Pancreas (tissue), 10 donors: Measurements from ENCODE around the gene ZCCHC10. TPM values are rescaled to one million over a fixed set of nuclear protein-coding genes. Genes with fewer than 3 reads are reported as not detected.
A peak's percentile ranks its signal among the peaks of the same experiment; 100 is the strongest.
"Not testable (repeated sequence)": the region's sequence is repeated elsewhere in the genome, so short reads cannot be mapped to it uniquely, and the experiment has no call there.

Experiments
- ATAC-seq, 4 donors: fragments of 200-7000 bp; cut with Tn5 transposase; one replicate each; pipeline versions ENCODE4 v1.8.0 to v1.9.1; 2020; ENCODE audit warnings: mild to moderate bottlenecking in 4 of 4, moderate library complexity in 4 of 4
- DNase-seq, 6 donors: peaks; one replicate each; pipeline ENCODE4 v3.0.0-alpha.2; 2020
- FAIRE-seq: peaks from 2 replicates; lab custom pipeline; 2012; peaks lifted over from hg19 to GRCh38; lab: Jason Lieb, UNC
- H3K27ac ChIP-seq, 4 donors: fragments of 200-600 bp; sonication (generic); 1 replicate in 3 of 4; 2 replicates in 1 of 4; pipeline versions ENCODE4 v1.5.0 to v1.8.0; 2020
- H3K27me3 ChIP-seq, 4 donors: fragments of 200-600 bp; one replicate each; pipeline ENCODE4 v1.8.0; 2021
- H3K36me3 ChIP-seq, 3 donors: fragments of 200-600 bp; sonication (generic) in 1 of 3; one replicate each; pipeline versions ENCODE4 v1.5.0 to v1.8.0; 2020 to 2021
- H3K4me1 ChIP-seq, 3 donors: fragments of 200-600 bp; one replicate each; pipeline ENCODE4 v1.8.0; 2021
- H3K4me3 ChIP-seq, 4 donors: fragments of 200-600 bp; sonication (generic) in 2 of 4; one replicate each; pipeline versions ENCODE4 v1.5.0 to v1.8.0; 2020 to 2021
- H3K9me3 ChIP-seq, 4 donors: fragments of 200-600 bp; one replicate each; pipeline ENCODE4 v1.8.0; 2021
- CTCF ChIP-seq, 4 donors: fragments of 200-600 bp; sonication (generic) in 3 of 4; IDR thresholded peaks; one replicate each; pipeline versions ENCODE4 v1.5.0 to v1.8.0; 2021; ENCODE audit warnings: antibody characterized with exemption in 4 of 4
- WGBS, 2 donors: extraction: QIAGEN DNeasy Blood & Tissue Kit; methylation state at CpG; one replicate each; pipeline ENCODE4 v1.1.7; 2013; 5-methylcytosine and 5-hydroxymethylcytosine counted together
- intact Hi-C, 3 donors: fragments of 100-400 bp; cut with DNase I; formaldehyde crosslinking; loops; one replicate each; pipeline versions ENCODE4 v1.11.1 to v1.14.2; 2022
- polyA plus RNA-seq, 2 donors: library from polyadenylated mRNA; stranded (reverse); fragments of 200-250 nt; gene quantifications; one replicate each; pipeline ENCODE4 v1.2.3, GENCODE V29; 2013
- total RNA-seq, 6 donors: library from RNA; stranded (reverse); fragmentation: NEBNext Ultra II Directional in 4 of 6; extraction: Animal tissue kit (Norgen Biotek cat#: 25700) in 4 of 6; gene quantifications; one replicate each; pipeline versions ENCODE4 v1.2.1 to v1.2.4, GENCODE V29; 2021 to 2023
- donor health status: healthy with polysubstance abuse.
- donor health status: DM: no; HTN: no; CAD: no; lungs with moderate emphysema.
- donor health status: DM: no; HTN: no; CAD: no.
- donor health status: control.
- donor health status: control.
- donor health status: Bipolar disorder and iron deficiency.
- donor health status: DM: yes; HTN: yes; CAD: no.
- donor health status: DM: no; HTN: no; CAD: no.
- donor health status: DM: no; HTN: no; CAD: no.
- donor health status: DM: yes; HTN: yes; CAD: no.

The ZCCHC10 gene
- total and polyA plus RNA-seq, 8 donors = 4.8 to 13.3 (median 9.1) TPM

- peak overlapping the region in 3 of 4 donors; percentile 67 to 92 (median 87) for H3K27ac ChIP-seq
- peak; percentile 14 to 67 (median 42) for ATAC-seq
- FAIRE-seq = no peak
- H3K27me3 ChIP-seq = no peaks in the 10 kb centered on the region
- no peaks in the 10 kb centered on the region for H3K9me3 ChIP-seq
- H3K4me3 ChIP-seq = no peak overlapping the region
- no peaks in the 10 kb centered on the region for H3K36me3 ChIP-seq
- no peak for DNase-seq
- TF ChIP-seq CTCF (IDR thresholded peaks at IDR 0.05) = no peak
- intact Hi-C loops = no loop called here
- peaks cover 0 to 7% (median 6%) of the 10 kb centered on the region in 3 donors for H3K4me1 ChIP-seq
- WGBS, 2 donors = 38 to 41% methylated on average over 4 of the region's 4 CpGs
Measured at GRCh38 chr5:133017964-133018363, 8.4 kb downstream of the ZCCHC10 start.

- Histone ChIP-seq H3K27me3 (no peaks in the 10 kb centered on the region), H3K4me3 (no peak overlapping the region), H3K27ac (peak overlapping the region in 1 of 4 donors; percentile 92), H3K4me1 (peaks cover 0 to 7% (median 6%) of the 10 kb centered on the region in 3 donors), H3K36me3 (no peaks in the 10 kb centered on the region), H3K9me3 (no peaks in the 10 kb centered on the region)
- intact Hi-C loops = no loop called here
- no peak for FAIRE-seq
- WGBS, 2 donors = 91 to 94% methylated on average over 1 of the region's 1 CpG
- no peak for TF ChIP-seq CTCF (IDR thresholded peaks at IDR 0.05)
- DNase-seq = no peak
- ATAC-seq = no peak
Measured at GRCh38 chr5:133015466-133015865, 10.9 kb downstream of the ZCCHC10 start.

- intact Hi-C loops, FAIRE-seq, H3K36me3 ChIP-seq, H3K9me3 ChIP-seq, H3K4me3 ChIP-seq, DNase-seq, H3K27me3 ChIP-seq, ATAC-seq, H3K4me1 ChIP-seq, H3K27ac ChIP-seq: not testable (repeated sequence)
- WGBS, 2 donors = 80 to 82% methylated on average over 6 of the region's 6 CpGs
Measured at GRCh38 chr5:133008455-133008854, 17.9 kb downstream of the ZCCHC10 start.

GRCh38 chr5:133006653-133007052 is 19.7 kb downstream of the ZCCHC10 start:
- FAIRE-seq = no peak
- Histone ChIP-seq H3K4me1 (no peaks in the 10 kb centered on the region), H3K9me3 (no peaks in the 10 kb centered on the region), H3K36me3 (peaks cover 0 to 7% (median 0%) of the 10 kb centered on the region in 3 donors), H3K27ac (peak overlapping the region in 1 of 4 donors; percentile 21), H3K4me3 (no peak overlapping the region), H3K27me3 (no peaks in the 10 kb centered on the region)
- WGBS, 2 donors = 43 to 56% methylated on average over 1 of the region's 1 CpG
- DNase-seq = no peak
- no peak for TF ChIP-seq CTCF (IDR thresholded peaks at IDR 0.05)
- intact Hi-C loops = no loop called here
- peak in 1 of 4 donors; percentile 42 for ATAC-seq

GRCh38 chr5:132999246-132999645 is 27.1 kb downstream of the ZCCHC10 start:
- FAIRE-seq (no peak), DNase-seq (no peak), ATAC-seq (no peak)
- Histone ChIP-seq H3K36me3 (peaks cover 0 to 7% (median 0%) of the 10 kb centered on the region in 3 donors), H3K27ac (no peak overlapping the region), H3K9me3 (no peaks in the 10 kb centered on the region), H3K4me1 (no peaks in the 10 kb centered on the region), H3K27me3 (no peaks in the 10 kb centered on the region), H3K4me3 (no peak overlapping the region)
- TF ChIP-seq CTCF (IDR thresholded peaks at IDR 0.05) = no peak
- WGBS, 2 donors = 44 to 53% methylated on average over 2 of the region's 2 CpGs
- intact Hi-C loops = no loop called here
